NCI-H748 (cell line): ENCODE measurements around the gene EGFLAM.
"Not testable (repeated sequence)": the region's sequence is repeated elsewhere in the genome, so short reads cannot be mapped to it uniquely, and the experiment has no call there.

ENCODE experiments used
- DNase-seq: peaks from one replicate; lab custom pipeline; 2025; ENCODE audit not compliant: unreplicated experiment; lab: John Stamatoyannopoulos, UW

EGFLAM gene

DNA sequence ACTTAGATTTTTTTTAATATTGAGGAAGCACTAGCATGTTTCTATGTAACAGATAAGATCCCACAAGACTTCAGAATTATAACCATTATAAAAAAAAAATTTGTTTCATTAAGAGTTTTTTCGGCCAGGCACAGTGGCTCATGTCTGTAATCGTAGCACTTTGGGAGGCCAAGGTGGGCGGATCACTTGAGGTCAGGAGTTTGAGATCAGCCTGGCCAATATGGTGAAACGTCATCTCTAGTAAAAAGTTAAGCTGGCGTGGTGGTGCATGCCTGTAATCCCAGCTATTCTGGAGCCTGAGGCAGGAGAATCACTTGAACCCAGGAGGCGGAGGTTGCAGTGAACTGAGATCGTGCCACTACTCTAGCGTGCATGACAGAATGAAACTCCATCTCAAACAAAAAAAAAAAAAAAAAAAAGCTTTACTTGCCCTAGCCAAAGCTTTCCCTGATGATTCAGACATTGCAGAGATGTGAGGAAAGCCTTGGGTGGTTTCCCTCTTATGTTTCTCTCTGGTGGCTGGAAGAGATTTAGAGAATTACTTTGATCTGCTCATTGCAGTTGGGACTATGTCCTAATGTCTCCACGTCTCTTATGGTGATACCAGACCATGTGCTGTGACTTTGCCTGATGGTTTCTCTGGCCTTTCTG, 65.4 kb downstream of the EGFLAM start:
- DNase-seq, result no peak

DNA sequence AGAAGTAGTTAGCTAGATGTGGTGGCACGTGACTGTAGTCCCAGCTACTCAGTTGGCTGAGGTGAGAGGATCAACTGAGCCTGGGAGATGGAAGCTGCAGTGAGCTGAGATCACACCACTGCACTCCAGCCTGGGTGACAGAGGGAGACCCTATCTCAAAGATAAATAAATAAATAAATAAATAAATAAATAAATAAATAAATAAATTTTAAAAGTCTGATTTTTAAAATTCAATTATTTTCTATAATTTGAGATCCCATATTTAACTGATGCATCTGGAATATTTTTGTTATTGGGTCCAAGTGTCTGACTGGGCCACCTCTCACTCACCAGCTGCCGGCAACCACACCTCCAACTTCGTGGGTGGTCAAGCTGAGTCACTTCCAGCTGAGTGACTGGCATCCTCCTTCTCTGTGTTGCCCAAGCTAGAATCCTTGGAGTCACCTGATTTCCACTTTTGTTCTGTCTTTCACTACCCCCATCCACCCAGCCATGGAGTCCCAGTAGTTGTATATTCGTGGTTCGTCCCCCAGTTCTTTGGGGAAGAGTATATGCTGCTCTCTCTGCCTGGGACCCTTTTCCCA, 70.9 kb downstream of the EGFLAM start:
- DNase-seq, result no peak

DNA sequence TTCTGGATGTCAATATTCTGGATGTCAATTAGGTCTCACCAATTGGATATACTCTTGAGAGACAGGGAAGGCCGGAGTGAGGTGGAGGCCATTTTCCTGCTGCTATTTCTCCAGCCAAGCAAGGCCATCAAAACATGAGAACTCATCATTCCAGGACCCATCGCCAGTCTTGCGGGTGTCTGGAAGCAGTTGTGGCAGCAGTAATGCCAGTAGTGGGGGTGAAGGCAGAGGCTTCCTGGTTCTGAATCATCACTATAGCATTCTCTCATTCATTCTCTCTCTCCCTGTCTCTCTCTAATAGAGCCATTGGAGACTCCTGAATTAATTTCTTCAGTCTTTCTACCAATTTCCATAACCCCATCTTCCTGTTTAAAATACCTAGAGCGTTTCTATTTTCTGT, 71.8 kb downstream of the EGFLAM start:
- DNase-seq, result no peak

DNA sequence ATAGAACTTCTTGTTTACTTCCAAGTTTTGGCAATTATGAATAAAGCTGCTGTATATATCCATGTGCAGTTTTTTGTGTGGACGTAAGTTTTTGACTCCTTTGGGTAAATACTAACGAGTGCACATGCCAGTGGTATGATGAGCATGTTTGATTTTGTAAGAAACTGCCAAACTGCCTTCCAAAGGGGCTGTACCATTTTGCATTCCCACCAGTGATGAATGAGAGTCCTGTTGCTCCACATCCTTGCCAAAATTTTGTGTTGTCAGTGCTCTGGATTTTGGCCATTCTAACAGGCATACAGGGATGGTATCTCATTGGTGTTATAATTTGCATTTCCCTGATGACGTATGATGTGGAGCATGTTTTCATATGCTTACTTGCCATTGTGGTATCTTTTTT, 73.5 kb downstream of the EGFLAM start:
- no peak for DNase-seq

DNA sequence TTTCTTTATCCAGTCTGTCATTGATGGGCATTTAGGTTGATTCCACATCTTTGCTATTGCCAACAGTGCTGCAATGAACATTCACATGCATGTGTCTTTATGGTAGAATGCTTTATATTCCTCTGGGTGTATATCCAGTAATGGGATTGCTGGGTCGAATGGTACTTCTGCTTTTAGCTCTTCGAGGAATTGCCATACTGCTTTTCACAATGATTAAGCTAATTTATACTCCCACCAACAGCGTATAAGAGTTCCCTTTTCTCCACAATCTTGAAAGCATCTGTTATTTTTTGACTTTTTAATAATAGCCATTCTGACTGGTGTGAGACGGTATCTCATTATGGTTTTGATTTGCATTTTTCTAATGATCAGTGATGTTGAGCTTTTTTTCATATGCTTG, 74.8 kb downstream of the EGFLAM start:
- DNase-seq, result not testable (repeated sequence)

DNA sequence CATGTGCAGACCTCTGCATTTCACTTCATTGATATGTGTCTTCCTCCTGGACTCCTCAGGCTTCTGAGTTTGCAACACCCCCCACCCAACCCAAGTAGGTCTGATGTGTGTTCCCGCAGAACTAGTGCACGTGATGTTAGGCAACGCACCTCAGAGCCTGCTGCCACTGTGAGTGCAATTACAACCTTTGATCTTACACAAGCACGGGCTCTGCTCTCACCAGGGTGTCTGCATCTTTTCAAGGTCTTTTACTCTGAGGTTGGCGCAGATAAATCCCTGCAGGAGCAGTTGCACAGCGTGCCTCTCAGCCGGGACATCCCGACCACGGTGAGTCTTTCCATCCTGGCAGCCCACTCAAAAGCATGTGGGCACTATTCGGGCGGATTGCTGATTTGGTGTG, 80.1 kb downstream of the EGFLAM start:
- no peak for DNase-seq

DNA sequence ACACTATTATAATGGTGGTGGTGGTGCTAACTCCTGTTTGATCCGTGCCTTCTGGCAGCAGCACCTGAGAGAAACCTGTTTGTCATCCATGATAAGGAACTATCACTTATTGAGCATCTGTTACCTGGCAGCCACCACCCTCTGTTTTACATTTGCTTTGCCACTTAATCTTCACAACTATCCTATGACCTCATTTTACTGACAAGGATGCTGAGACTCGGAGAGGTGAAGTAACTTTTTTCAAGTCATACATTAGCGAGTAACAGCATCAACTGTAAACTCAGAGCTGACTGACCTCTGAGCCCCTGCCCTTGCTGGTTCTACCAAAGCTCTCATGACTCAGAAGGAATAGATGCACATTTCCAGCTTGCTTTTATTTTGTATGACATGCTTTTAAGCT, 81.1 kb downstream of the EGFLAM start:
- DNase-seq, result no peak

DNA sequence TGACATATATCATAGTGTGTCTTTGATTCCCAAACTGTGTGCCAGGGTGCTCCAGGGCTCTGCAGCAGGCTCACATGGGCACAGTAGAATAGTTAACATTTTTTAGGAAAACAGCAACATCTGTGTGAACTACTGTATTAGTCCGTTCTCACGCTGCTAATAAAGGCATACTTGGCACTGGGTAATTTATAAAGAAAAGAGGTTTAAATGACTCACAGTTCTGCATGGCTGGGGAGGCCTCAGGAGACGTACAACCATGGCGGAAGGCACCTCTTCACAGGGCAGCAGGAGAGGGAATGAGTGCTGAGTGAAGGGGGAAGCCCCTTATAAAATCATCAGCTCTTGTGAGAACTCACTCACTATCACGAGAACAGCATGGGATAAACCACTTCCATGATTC, 82.7 kb downstream of the EGFLAM start:
- no peak for DNase-seq

DNA sequence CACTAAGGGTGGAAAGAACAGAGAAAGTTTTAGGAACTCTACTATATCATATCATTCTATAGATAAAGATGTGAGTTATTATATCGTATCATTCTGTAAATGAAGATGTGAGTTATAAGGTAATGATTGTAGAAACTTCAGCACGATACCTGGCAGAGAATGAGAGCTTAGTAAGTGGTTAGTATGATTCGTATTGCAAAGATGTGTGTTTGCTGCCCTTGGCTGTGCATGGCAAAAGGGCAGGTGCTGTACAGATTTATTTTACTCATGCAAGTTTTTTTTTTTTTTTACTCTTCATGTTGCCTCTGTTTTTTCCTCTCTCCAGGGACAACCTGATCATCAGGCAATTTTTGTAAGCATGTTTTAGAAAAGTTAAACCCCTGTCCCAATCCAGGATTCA, 83.3 kb downstream of the EGFLAM start:
- no peak for DNase-seq

DNA sequence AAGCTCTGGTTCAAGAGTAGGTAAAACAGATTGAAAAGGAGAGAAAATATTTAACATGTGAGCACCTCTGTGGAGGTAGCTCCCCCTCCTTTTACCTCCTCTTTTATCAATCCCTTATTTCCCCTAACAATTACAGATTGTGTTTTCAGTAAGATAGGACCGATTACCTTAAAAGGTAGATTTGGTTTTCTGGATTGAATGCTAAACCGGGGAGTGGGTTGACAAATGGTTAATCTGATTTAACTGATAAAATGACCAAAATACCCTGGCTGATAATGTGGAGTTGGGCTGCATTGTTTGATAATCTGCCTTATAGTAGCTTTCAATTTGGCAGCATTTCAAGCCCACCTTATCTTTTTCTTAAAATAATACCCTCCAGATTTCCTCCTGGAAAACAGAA, 83.9 kb downstream of the EGFLAM start:
- DNase-seq, result no peak

DNA sequence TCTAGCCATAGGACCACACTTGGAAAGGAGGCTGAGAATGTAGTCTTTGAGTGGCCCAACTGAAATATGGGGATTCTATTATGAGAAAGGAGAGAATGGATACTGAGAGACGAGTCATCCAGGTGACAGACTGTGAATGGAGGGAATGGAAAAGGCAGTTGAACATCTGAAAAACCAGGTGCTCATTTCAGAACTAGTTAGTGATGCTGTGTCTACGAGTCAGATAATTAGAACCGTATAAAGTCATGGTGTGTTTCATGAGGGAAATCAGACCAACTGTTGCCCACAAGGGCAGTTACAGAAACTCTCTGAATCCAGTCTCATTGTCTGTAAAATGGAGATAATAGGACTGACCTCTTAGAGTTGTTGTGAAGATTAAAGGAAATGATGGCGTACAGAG, 86.5 kb downstream of the EGFLAM start:
- no peak for DNase-seq

DNA sequence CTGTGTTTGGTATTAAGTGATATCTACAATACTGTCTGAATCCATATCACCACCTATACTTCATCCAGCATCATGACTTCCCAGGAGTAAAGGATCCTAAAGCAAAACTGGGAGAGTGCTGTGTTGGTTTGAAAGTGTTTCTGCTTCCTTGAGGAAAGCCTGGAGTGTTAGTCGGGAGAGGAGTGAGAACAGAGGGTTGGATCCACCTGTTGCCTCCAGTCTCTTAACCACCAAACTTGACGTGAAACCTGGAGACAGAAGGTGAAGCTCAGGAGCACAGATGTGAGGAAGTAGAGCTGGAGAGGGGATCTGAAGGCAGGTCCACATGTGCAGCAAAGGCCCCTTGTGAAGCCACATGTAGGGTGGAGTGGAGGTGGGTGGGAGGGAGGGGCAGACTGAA, 88.2 kb downstream of the EGFLAM start:
- no peak for DNase-seq

DNA sequence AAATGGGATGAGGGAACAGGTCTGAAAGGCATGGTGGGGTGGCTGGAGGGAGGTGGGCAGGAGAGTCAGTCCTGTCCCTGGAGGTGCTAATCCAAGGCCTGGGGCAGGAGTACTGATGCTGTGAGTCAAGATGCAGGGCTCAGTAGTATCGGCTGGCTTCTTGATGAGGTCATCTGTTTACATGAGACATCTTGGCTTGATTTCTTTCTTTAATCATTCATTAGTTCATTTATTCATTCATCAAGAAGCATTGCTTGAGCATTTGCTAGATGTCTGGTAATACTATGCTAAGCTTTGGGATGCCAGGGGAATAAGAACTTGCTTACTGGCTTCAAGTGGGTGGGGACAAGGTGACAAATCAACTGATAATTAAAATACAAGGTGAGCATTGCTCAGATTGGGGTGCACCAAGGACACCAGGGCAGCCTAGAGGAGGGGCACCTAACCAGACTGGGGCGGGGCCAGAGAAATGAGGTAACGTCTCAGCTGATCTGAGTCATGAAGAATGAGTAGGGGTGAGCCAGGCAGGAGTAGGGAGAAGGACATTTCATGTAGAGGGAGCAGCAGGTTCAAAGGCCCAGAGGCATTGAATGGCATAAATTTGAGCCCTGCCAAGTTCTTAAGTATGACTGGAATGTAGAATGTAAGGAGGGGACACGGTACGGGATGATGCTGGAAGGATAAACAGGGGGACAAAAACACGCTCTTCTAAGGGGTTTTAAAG, 88.8 kb downstream of the EGFLAM start:
- no peak for DNase-seq

DNA sequence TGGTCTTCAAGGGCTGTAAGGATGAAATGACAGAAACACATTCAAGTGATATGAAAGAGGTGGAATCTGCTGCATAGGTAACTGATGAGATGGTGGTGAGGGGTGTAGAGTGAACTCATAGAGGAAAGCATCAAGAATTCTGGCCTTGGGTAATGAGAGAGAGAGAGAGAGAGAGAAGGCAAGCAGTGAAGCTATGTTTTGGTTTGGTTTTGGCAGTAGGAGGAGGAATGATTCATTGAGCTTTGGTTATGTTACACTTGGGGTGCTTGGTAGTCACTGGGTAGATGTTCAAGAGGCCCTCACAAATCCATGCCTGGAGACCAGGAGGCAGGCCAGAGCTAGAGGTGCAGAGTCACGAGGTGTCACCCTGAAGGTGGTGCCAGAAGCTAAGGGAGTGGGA, 89.5 kb downstream of the EGFLAM start:
- DNase-seq, result no peak

DNA sequence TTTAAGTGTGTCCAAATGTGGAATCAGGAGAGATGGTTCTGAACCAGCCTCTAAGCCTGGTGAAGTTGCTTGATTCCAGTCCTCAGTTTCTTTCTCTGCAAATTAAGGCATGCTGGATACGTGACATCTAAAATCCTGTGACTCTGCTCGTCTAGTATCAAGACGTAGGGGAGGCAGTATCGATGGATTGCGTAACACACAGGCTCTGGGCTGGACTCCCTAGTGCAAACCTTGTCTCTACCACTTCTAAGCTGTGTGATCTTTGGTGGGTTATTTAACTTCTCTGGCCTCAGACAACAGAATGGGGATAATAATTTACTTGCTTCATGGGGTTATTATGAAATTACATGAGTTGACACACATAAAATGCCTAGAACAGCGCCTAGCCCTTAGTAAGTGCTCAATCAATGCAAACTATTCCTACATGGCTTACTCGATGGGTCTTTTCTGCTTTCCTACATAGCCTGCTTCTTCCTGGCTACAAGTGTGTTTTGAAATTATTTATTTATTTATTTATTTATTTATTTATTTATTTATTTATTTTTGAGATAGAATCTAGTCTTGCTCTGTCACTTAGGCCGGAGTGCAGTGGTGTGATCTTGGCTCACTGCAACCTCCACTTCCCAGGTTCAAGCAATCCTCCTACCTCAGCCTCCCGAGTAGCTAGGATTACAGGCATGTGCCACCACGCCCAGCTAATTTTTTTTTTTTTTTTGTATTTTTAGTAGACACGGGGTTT, 102.1 kb downstream of the EGFLAM start:
- no peak for DNase-seq

DNA sequence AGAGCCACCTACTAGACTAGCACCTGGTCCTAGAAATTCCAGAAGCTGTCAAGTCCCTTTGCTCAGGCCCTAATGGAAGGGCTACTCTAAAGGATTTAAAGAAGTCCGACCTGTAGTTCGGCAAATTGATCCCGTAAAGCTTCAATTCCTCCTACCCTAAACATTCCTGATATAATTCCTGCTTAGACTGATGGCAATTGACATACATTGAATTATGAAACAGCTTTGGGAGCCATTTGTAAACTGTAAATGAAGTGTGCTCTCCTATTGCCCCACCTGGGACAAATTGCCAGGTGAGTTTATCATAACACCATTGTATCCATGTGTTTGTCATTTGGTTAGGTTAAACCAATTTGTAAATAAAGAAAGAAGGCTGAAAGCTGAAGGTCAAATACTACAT, 104.4 kb downstream of the EGFLAM start:
- DNase-seq, result no peak

DNA sequence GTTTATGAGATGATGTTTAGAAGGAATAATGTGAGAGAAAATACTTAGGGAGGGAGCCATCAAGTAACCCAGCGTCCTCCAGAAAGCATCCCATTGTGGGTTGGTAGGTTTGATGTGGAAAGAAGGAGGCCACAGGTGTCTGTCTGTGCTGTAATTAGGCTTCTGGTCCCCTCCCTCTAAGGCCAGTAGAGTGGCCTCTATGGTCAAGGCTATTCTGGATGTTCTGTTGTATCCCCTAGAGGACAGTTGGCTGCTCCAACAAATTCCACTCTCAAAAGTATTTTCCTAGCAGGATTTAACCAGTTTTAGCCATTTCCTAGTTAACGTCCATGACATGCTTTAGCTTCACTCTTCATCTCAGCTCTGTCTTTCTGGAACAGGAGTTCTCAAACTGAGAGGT, 106.5 kb downstream of the EGFLAM start:
- DNase-seq, result no peak

DNA sequence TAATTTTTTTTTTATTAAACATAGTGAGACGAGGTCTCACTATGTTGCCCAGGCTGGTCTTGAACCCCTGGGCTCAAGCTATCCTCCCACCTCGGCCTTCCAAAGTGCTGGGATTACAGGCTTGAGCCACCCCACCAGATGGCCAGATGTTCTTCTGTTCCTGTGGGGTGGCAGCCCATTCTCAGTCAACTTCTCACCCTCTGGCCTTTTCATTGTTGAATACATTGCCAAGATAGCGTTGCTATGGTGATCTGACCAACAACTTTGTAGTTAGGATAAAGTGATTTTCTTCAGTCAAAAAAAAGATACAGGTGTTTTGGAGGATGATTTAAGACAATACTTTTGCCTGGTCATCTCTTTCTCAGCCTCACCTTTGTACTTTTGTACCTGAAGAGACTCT, 109.1 kb downstream of the EGFLAM start:
- DNase-seq, result no peak

DNA sequence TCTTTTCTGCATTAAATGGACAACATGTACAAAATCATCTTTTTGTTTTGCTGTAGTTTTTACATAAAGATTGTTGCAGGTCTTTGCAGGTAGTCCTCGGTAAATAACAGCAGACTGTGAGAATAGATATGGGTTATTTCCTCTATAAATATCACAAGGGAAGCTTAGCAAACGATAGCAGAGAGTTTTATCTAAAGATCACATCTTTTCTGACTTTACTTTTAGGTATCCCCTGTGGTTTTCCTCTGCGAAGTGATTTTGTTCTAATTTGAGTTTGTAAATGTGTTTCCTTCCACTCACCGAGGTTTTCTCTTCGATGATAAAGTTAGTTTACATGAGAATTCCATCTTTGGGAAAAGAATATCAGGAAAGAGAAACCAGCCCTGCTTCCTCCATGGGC, 109.6 kb downstream of the EGFLAM start:
- DNase-seq, result no peak

DNA sequence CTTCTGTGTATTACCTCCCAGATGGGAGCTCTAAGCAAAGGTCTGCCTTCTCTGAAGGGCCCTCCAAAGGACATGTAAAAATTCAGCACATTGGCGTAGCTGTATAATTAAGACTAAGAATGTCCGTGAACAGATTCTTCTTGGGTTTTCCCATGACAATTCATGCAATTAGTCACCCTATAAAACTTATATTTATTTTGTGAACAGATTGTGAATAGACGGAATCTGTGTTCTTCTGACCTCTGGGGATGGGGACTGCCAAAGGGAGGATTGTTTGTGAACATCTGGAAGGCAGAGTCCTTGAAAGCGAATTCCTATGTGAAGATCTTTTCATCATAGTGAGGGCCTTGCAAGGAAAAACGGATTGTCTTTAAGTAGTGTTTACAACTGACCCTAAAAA, 111.3 kb downstream of the EGFLAM start:
- no peak for DNase-seq

DNA sequence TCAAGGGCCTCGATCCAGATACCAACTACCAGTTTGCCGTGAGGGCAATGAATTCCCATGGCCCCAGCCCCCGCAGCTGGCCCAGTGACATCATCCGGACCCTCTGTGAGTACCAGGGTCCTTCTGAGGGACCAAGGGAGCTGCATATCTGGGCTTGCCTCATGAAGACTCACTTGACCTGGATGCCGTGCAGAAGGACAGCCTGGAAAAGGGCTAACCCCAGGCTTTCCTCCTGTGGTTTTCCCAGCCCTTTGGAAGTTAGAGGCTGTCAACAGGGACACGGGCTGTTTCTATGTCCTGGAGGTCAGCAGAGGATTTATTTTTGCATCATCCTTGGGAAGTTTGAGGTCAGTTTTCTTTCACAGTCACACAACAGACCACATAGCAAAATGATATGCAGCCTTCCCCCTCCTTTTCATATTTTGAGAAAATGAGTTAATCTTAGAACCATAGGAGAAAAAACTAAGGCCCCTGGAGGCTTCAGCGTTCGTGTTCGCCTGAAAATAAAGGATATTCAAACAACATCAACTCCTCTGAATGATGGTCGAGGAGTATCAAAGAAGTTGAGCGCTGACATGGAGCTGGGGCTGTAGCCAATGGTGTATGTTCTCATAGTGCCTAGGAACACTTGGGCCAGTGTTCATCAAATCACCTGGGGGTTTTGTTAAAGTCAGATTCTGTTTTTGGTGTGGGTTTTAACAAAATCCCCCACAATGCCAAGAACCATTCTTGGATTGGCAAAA, 112.2 kb downstream of the EGFLAM start:
- no peak for DNase-seq
